ENCODE data around the gene LARP1.
"Not testable (repeated sequence)": the region's sequence is repeated elsewhere in the genome, so short reads cannot be mapped to it uniquely, and the experiment has no call there.

Gene LARP1

GRCh38 chr5:154735362-154735761 lies 19.8 kb upstream of the LARP1 start:
- DNase-seq (ENCODE audit: low spot score): not testable (repeated sequence)

GRCh38 chr5:154736372-154736771 lies 18.8 kb upstream of the LARP1 start:
- not testable (repeated sequence) for DNase-seq (ENCODE audit: low spot score)

DNA sequence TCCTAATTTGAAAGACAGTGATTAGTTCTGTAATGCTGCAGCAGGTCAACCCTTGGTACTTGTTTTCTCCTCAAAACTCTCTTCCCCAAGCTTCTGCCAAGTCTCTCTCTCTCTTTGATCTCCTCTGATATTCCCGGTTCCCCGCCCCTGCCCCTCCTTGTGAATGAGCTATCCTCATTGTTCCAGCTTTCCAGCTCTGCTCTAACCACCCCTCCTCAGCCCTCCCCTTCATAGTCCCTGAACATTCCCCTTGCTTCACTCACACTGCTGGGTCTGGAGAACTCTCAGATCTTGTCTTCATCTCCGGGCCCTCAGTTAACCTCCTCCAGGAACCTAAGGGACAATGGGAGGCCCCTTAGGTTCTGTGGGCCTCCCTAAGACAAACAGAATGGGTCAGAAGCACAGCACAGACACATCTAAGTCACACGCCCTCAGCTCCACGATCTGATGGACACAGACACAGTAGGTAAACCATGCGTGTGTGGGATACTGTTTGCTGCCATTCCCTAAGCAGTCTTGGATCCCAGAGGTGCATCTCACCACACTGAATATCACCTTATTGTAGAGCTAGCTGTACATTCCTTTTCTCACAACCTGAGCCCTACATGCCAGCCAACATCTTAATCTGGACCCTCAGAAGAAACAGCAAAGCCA lies 17.4 kb upstream of the LARP1 start:
- peak; percentile 63 for DNase-seq (ENCODE audit: low spot score)

DNA sequence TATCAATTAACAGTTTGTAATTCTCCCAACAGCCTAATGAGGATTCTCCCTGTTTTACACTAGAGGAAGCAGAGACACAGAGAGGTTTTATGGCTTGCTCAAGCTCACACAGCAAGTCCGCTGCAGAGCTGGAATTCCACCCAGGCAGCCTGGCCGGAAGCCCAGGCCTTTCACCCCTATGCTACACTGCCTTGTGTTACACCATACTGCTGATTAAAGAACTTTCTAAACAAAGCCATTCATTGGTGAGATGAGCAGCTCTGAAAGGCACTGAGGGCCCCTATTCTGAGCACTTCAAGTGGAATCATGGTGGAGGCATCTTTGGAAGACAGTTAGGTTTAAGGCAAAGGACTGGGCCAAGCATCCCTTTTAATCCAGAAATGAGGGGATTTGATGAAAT lies 14.7 kb upstream of the LARP1 start:
- DNase-seq (ENCODE audit: low spot score): no peak

- DNase-seq (ENCODE audit: low spot score): no peak
Observed at GRCh38 chr5:154740957-154741356, 14.2 kb upstream of the LARP1 start.

DNA sequence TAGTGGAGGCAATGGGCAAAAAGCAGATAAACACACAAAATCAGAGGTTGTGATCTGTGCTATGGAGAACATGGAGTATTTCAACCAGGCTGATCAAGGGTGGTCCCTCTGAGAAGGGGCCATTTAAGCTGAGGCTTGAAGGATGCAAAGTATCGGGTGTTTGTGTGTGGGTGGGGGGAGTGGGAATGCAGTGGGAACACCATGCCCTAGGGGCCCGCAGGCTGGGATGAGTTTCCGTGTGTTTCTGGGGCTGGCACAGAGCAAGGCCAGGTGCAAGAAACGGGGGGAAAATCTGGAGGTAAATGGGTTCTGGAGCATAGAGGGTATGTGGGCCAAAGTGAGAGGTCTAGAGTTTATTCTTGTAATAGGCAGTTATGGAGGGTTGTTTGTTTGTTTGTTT lies 13.8 kb upstream of the LARP1 start:
- DNase-seq (ENCODE audit: low spot score): no peak

- no peak for DNase-seq (ENCODE audit: low spot score)
Observed at GRCh38 chr5:154743812-154744211, 11.4 kb upstream of the LARP1 start.

DNA sequence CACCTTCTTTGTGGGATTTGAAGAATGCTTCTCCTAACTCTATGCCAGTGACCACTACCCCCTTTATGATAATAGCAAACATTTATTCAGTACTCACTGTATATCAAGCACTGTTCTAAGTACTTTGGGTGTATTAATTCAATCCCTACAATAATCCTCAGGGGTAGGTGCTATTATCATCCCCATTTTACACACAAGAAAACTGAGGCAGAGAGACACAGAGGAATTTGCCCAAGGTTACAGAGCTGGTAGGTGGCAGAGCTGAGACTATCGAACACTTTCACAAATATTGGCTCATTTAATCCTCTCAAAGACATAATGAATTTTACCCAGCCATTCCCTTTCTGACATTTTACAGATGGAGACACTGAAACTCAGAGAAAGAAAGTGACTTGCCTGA lies 9.8 kb upstream of the LARP1 start:
- DNase-seq (ENCODE audit: low spot score): no peak

DNA sequence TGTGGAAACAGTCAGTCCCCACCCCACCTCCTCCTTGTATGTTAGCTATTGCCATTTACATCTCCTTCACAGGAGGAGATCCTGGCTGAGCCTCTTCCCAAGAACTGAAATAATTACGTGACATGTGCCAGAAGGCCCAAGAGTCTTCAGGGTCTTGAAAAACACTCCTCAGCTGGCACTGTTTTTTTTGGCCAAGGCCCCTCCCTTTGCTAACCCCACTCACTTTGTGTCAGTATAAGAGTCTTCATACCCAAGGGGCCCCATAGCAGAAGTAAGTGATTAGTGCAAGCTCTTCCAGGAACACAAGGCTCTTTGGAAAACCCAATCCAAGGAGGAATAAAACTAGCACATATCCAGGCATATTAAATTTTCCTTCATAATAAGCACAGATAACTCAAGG lies 5.7 kb upstream of the LARP1 start:
- DNase-seq (ENCODE audit: low spot score): no peak

DNA sequence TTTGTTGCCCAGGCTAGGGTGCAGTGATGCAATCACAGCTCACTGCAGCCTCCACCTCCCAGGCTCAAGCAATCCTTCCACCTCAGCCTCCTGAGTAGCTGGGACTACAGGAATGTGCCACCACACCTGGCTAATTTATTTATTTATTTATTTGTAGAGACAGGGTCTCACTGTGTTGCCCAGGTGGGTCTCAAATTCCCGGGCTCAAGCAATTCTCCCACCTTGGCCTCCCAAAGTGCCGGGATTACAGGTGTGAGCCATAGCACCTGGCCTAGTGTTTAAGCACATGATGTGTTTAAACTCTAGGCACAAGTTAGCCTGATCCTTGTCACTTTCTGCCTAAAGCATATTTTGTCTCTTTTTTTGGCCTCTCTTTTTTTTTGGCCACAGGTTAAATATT lies 4.5 kb upstream of the LARP1 start:
- DNase-seq (ENCODE audit: low spot score): not testable (repeated sequence)

GRCh38 chr5:154751854-154752253 lies 3.3 kb upstream of the LARP1 start:
- no peak for DNase-seq (ENCODE audit: low spot score)

DNA sequence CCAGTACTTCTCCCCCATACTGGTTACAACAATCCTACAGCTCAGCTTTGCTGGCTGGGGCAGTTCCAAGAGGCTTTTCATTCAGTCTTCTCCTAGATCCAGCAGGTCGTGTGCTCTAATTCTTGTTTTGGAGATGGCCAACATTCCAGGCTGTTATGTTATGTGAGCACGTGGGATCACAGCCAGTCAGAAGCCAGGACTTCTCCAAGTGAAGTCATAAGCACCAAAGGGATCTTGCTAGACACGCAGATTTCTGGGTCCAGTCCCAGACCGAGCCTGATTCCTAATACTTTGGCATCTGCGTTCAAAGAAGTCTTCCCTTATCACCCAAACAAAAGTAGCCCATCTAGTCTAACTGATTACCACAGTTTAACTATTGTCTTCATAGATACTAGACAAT lies 1.4 kb upstream of the LARP1 start:
- no peak for DNase-seq (ENCODE audit: low spot score)

DNA sequence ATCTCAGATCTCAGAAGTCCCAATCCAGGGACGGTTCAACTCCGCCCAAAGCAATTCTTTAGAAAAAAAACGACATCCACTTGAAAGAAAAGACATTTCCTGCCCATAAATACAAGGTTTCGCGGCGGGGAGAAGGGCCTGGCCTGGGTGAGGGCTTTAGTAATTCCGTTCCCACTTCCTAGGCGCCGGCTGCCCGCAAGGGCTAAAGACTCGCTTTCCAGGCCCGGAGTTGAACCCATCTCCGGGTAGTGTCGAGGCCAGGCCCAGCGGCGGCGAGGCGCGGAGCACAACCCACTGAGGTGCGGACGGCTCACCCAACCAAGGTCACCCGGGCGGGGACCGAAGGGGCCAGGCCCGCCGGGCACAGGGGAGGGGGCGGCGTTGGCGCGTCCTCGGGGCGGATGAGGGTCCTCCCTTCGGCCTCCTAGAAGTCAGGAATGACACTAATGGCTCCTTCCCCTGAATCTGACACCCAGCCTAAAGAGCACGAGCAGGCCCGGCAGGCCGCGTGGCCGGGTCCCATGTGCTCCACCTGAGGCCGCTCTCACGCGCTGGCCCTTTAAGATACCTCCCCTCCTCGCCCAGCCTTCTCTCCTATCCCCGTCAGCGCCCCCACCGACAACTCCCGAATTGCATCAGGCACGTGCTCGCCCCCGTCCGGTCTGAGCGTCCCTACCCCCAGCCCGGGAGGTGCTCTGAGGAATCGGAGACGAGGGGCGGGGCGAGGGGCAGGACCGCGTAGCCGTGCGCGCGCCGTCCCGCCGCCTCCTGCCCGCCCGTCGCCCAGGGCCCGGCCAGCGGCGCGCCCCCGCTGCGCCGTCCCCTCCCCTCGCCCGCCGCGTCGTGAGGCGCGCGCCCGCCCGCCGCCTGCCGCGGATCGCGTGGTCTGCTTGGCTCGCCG lies 467 bp upstream of the LARP1 start:
- DNase-seq (ENCODE audit: low spot score): peak; percentile 98

- DNase-seq (ENCODE audit: low spot score): peak; percentile 66
Observed at GRCh38 chr5:154756009-154756867, 1.1 kb downstream of the LARP1 start.

DNA sequence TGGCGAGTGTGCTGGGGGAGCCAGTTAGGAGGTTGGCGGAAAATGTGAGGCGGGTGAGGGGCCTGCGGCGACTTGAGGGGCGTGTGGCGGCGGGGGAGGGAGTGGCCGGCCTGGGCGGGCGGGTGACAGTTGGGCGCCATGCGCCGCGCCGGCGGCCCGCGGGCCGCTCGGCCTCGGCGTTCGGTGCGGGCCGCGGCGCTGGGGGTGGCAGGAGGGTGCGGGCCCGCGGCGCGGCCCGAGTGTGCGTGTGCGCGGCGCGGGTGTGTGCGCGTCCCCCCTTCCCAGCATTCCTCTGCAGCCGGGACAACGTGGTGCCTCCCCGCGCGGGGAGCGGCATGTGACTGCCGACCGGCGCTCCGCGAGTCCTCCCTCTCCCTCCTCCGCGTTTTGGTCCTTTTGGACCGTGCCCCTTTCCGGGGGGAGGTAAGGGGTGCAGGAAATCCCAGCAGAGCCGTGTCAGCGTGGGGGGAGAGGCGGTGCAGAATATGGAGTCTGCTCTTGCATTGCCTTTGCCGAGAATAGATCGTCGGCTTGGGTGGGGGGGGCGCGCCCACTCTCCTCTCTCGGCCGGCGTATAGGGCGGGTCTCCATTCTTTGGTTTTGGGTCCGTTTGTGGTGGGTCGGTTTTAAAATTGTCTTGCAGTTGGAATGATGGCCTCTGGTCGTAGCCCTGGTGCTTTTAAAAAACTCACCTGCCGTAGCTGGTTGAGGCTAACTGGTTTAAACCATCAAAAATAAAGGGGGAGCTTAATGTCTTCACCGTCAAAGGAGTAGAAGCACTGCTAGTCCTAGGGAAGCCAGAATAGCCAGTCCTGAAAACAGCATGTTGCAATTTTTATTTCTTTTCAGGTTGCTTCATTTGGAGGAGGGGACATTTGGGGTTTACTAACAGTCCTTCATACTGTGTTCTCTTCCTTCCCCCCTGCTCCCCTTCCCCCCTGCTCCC lies 2.0 kb downstream of the LARP1 start:
- DNase-seq (ENCODE audit: low spot score): peak; percentile 68

- no peak for DNase-seq (ENCODE audit: low spot score)
Observed at GRCh38 chr5:154757814-154758406, 2.7 kb downstream of the LARP1 start.

DNA sequence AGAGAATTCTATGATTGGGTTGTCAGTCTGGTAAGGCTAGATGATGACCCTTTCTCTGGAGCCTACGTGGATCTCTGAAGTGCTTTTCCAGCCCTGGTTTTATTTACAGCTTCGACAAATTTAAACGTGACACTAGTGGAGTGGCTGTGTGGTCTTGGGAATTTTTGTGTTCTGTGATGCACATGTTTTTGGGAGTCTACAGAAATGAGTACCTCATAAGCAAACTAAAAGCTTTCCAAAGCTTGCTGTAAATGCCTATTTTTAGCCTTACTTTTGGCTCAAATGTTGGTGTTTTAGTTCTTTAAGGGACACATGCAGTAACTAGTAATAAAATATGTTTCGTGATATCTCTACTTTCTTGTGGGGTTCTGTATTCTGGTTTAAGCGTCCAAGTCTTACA lies 3.3 kb downstream of the LARP1 start:
- DNase-seq (ENCODE audit: low spot score): no peak

DNA sequence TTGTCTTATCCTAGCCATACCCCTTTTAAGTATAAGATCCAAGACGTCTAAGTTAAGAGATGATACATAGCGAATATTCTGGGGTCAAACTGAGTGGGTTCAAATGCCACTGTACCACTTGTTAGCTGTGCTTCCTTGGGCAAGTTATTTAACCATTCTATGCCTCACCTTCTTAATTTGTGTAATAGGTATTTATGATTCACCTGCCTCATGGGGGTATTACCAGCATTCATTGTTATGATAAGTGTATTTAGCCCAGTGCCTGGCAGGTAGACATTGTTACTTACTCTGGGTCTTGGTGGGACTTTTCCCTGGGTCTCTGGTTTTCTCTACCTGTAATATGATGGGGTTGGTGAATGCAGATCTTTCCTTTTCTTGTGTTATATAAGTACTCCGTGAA lies 3.8 kb downstream of the LARP1 start:
- no peak for DNase-seq (ENCODE audit: low spot score)

DNA sequence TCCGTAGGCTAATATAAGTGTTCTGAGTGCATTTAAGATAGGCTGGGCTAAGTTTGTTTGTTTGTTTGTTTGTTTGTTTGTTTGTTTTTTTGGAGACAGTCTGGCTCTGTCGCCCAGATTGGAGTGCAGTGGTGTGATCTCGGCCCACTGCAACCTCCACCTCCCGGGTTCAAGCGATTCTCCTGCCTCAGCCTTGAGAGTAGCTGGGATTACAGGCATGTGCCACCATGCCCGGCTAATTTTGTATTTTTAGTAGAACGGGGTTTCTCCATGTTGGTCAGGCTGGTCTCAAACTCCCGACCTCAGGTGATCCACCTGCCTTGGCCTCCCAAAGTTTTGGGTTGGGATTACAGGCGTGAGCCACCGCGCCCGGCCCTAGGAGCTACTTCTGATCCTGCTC lies 4.7 kb downstream of the LARP1 start:
- DNase-seq (ENCODE audit: low spot score): not testable (repeated sequence)

DNA sequence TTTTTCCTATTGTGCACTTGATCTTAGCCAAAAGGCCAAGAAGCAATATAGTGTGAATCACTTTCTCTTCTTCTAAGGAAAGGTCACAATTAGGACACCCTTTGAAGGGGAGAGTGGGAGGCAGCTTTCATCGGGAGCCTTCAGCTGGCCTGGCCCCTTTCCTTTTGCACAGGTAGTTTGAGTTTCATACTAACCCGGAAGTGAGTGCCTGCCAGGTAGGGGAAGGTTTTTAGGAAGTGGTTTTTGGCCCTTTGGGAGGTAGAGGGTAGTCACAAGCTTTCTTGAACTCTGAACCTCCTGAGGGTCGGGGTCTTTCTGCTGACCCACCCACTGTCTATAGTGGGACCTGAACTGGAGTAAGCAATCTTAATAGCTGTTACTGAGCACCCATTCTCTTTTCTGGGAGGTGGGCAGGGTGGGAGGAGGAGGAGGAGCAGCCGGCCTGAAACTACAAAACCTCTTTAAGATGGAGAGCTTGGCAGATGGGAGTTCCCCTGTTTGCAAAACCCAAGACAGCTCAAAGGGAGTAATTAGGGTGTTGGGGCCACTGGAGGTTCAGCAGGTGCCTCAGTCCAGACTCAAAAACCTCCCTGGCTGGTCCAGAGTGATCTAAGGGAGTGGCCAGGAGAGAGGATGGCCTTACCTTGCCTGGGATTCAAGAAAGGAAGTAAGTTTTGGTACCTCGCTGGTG lies 6.0 kb downstream of the LARP1 start:
- DNase-seq (ENCODE audit: low spot score): no peak

Measured in ecto neural progenitor cell (in vitro differentiated cells).